HG03565 (cell line): ENCODE results near the gene EFCAB9.
A peak's percentile ranks its signal among the peaks of the same experiment; 100 is the strongest.

Experiments
- ATAC-seq: cut with Tn5 transposase; IDR thresholded peaks from one replicate; pipeline ENCODE4 v1.9.1; 2021; ENCODE audit warnings: mild to moderate bottlenecking, moderate library complexity; ENCODE audit not compliant: unreplicated experiment

EFCAB9 gene

DNA sequence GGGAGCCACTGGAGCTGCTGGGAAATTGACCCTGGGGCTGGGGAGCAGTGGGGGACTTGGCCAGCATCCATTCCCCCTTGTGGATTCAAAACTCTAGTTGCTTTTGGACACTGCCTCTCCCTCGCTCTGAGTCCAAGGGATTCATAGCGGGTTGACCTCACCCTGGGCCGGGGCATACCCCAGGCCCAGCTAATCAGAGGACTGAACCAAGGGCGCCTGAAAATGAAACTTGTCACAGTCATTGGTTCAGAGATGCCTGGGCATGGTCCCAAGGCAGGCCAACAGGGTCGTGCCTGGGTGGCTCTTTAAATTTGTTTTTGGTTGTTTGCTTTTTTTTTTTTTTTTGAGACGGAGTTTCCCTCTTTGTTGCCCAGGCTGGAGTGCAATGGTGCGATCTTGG, 28.5 kb upstream of the EFCAB9 start:
- peak; percentile 65 for ATAC-seq

GRCh38 chr5:172166030-172166826, 27.7 kb upstream of the EFCAB9 start:
- ATAC-seq: no peak

DNA sequence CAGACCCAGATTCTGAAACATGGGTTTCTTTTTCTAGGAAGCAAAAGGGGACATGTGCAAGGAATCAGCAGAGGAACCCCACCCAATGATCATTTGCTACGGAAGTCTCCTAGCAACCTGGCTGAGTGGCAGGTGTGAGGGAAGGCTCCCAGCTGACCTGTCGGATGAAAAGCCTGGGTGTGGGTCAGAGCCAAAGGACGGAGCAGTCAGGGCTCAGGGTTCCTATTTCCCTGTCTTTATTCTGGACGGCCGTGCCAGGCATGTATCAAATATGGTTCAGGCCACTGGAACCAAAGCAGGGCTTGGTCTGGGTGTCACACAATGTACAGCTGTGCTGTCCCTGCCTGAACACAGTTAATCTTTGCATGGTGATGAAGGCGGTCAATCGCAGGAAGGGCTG, 26.1 kb upstream of the EFCAB9 start:
- ATAC-seq: no peak

GRCh38 chr5:172168311-172168710, 25.7 kb upstream of the EFCAB9 start:
- ATAC-seq: no peak

- ATAC-seq: no peak
Measured at GRCh38 chr5:172169216-172169615, 24.8 kb upstream of the EFCAB9 start.

GRCh38 chr5:172170251-172170701, 23.7 kb upstream of the EFCAB9 start:
- no peak for ATAC-seq

GRCh38 chr5:172171118-172171517, 22.9 kb upstream of the EFCAB9 start:
- ATAC-seq: no peak

GRCh38 chr5:172172912-172173563, 20.9 kb upstream of the EFCAB9 start:
- no peak for ATAC-seq

GRCh38 chr5:172173564-172174153, 20.3 kb upstream of the EFCAB9 start:
- no peak for ATAC-seq

- peak; percentile 50 for ATAC-seq
Measured at GRCh38 chr5:172175263-172175719, 18.7 kb upstream of the EFCAB9 start.

GRCh38 chr5:172177176-172177575, 16.8 kb upstream of the EFCAB9 start:
- no peak for ATAC-seq

DNA sequence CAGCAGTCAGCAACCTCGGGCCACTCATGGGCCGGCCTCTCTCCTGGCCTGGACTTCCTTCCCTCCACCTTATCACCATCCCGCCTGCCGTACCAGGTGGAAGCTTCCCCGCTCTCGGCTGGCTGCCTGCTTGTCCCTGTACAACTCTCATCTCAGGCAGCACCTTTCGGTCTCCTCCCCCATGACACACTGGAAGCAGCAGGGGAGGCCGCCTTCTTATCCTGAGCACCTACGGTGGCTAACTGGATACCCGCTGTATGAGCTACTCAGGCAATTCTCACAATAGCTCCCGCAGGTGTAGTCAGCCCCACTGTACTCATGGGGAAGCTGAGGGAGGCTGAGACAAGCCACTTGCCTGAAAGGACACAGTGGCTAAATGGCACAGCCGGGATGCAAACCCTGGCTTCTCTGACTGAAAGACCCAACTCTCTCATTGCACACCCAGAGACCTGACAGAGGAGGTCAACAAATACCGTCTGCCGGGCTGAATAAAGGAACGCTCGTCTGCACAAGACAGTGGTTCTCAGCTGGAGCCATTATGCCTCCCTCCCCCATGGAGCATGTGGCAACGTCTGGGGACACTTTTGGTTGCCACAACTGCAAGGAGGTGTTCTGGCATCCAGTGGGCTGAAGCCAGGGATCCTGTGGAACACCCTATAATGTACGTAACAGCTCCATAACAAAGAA, 15.5 kb upstream of the EFCAB9 start:
- ATAC-seq: no peak

DNA sequence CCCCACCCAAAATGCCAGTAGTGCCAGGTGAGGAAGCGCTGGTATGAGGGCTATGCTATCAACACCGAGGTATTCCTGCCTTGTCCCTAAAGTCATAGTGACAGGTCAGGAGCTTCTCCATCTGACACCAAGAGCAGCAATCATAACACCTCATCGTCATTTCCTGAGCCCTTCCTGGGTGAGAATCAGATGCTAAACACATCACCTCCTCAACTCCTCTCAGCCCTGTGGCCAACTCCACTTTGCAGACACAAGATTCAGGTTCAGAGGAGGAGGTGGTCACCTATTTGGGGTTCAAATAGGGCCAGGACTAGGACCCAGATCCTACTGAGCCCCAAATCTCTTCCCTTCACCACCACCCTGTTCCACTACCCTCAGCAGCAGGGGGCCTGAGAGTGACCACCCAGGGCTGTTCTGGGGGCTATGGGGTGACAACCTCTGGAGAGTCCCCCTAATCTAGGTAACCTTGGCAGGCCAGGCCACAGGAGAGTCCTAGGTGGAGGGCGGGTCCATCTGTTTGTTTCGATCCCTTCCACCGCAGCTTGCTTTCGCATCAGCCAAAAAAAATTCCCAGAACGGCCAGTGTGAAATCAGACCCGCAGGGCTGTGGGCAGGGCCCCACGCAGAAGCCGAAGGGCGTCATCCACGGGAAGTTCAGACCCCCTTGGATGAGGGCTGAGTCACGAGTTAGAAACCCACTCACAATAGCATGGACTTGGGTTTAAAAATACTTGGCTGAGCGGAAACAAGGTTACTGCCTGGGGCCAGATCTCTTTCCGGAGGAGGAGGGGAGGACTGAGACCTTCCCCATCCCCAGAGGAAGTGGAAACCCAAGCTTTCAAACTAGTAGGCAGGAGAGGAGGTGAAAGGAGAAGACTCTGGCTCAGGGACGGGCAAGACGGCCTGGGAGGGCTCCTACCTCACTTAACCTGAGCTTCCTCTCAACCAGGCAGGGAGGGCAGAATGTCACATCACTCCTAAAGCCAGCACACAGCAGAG, 14.7 kb upstream of the EFCAB9 start:
- ATAC-seq: no peak

- ATAC-seq: no peak
Measured at GRCh38 chr5:172180936-172181335, 13.0 kb upstream of the EFCAB9 start.

GRCh38 chr5:172182291-172182690, 11.7 kb upstream of the EFCAB9 start:
- ATAC-seq: no peak

DNA sequence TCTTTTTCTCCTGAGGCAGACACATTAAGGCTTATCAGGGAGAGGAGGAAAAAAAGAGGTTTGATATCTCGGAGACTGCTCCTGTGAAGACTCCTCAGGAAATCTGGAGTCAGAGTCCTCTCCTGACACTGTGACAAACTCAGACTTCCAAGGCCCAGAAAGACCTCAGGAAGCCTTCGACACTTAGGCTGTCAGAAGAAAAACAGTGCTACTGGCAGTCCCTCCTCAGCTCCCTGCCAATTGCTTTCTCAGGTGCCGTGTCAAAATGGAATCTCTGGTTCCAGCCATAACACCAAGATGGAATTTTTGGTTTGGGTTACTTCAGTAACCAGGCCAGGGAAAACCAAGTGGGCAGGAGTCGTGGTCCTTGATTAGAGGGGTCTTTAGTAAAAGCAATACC, 10.1 kb upstream of the EFCAB9 start:
- ATAC-seq: no peak

DNA sequence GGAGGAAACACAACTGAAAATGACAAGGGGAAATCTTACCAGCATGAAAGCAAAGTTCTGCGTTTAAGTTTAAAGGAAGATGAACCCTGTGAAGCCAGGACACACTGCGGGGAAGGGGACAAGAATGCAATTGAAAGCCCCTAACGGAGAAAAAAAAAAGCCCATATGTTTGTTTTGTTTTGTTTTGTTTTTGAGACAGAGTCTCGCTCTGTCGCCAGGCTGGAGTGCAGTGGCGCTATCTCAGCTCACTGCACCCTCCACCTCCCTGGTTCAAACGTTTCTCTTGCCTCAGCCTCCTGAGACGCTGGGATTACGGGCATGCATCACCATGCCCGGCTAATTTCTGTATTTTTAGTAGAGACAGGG, 8.9 kb upstream of the EFCAB9 start:
- no peak for ATAC-seq

- ATAC-seq: no peak
Measured at GRCh38 chr5:172186114-172186695, 7.8 kb upstream of the EFCAB9 start.

GRCh38 chr5:172187118-172188032, 6.6 kb upstream of the EFCAB9 start:
- ATAC-seq: no peak
